Breast epithelium (tissue), 3 donors: ENCODE data around the gene MMP25.

Experiments
- POLR2A ChIP-seq: fragments of 450-650 bp; IDR thresholded peaks from one replicate; pipeline ENCODE4 v1.6.1; 2016; ENCODE audit warnings: antibody characterized with exemption, mild to moderate bottlenecking, moderate library complexity
- POLR2AphosphoS5 ChIP-seq, 3 donors: sonication (generic); formaldehyde crosslinking; IDR thresholded peaks; one replicate each; pipeline ENCODE4 v1.6.1; 2017; ENCODE audit warnings: antibody characterized with exemption in 3 of 3
- TF ChIP-seq, protein P1 (sequence below), 3 donors: fragments of 450-650 bp; IDR thresholded peaks; one replicate each; pipeline ENCODE4 v1.5.1; 2016 to 2017; ENCODE audit warnings: antibody characterized with exemption in 3 of 3, mild to moderate bottlenecking in 3 of 3, moderate library complexity in 3 of 3

DNA sequence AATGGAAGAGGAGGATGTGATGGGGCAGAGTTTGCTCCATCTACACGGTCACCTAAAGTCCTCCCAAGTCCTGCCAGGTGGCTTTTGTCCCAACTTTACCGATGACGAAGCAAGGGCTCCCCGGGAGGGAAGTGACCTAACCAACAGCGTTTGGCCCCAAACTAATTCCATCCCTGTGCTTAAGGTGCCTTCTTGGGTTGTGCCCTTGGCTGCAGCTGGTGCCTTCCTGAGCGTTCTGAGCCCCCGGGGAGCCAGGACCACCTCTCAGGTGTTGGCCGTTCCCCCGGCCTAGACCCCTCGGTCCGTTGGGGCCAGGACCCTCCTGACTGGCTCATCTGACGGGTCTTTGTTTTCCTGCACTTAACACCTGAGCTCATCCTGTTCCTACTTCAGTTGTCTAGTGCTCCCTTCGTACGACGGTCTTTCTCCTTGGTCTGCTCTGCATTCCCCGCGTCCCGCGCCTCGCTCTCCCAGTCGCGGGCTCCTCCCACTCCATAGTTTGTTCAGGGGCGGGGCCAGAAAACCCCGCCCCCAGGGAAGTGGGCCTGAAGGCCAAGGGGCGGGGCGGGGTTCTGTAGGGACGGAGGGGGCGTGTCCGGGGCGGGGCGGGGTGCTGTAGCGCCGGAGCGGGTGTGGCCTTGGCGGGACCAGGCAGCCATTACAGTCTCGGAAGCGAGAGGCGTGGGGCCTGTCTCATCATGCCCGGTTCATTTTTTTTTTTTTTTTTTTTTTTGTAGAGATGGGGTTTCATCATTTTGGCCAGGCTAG lies 53.6 kb downstream of the MMP25 start:
- TF ChIP-seq, protein P1, sequence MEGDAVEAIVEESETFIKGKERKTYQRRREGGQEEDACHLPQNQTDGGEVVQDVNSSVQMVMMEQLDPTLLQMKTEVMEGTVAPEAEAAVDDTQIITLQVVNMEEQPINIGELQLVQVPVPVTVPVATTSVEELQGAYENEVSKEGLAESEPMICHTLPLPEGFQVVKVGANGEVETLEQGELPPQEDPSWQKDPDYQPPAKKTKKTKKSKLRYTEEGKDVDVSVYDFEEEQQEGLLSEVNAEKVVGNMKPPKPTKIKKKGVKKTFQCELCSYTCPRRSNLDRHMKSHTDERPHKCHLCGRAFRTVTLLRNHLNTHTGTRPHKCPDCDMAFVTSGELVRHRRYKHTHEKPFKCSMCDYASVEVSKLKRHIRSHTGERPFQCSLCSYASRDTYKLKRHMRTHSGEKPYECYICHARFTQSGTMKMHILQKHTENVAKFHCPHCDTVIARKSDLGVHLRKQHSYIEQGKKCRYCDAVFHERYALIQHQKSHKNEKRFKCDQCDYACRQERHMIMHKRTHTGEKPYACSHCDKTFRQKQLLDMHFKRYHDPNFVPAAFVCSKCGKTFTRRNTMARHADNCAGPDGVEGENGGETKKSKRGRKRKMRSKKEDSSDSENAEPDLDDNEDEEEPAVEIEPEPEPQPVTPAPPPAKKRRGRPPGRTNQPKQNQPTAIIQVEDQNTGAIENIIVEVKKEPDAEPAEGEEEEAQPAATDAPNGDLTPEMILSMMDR (IDR thresholded peaks at IDR 0.05), result no peak
- TF ChIP-seq POLR2A (no peak), POLR2AphosphoS5 (IDR thresholded peaks at IDR 0.05) (no peak)
